Measurements from ENCODE around the gene ADAMTS15.

Gene ADAMTS15

GRCh38 chr11:130486391-130486836 lies 38.0 kb downstream of the ADAMTS15 start:
- H3K4me3 ChIP-seq (replicated peaks; ENCODE audit: low read depth, low read length) = no peak overlapping the region
- no peak for TF ChIP-seq CTCF (IDR thresholded peaks at IDR 0.05; ENCODE audit: low read depth, low read length, missing control alignments)
- DNase-seq (ENCODE audit: extremely low read depth, low read depth) = no peak

- no peak overlapping the region for H3K4me3 ChIP-seq (replicated peaks; ENCODE audit: low read depth, low read length)
- DNase-seq (ENCODE audit: extremely low read depth, low read depth) = no peak
- no peak for TF ChIP-seq CTCF (IDR thresholded peaks at IDR 0.05; ENCODE audit: low read depth, low read length, missing control alignments)
These were observed 38.8 kb downstream of the ADAMTS15 start for GRCh38 chr11:130486987-130487923.

GRCh38 chr11:130487924-130488815 lies 39.7 kb downstream of the ADAMTS15 start:
- DNase-seq (ENCODE audit: extremely low read depth, low read depth) = no peak
- no peak for TF ChIP-seq CTCF (IDR thresholded peaks at IDR 0.05; ENCODE audit: low read depth, low read length, missing control alignments)
- H3K4me3 ChIP-seq (replicated peaks; ENCODE audit: low read depth, low read length) = no peak overlapping the region

DNA sequence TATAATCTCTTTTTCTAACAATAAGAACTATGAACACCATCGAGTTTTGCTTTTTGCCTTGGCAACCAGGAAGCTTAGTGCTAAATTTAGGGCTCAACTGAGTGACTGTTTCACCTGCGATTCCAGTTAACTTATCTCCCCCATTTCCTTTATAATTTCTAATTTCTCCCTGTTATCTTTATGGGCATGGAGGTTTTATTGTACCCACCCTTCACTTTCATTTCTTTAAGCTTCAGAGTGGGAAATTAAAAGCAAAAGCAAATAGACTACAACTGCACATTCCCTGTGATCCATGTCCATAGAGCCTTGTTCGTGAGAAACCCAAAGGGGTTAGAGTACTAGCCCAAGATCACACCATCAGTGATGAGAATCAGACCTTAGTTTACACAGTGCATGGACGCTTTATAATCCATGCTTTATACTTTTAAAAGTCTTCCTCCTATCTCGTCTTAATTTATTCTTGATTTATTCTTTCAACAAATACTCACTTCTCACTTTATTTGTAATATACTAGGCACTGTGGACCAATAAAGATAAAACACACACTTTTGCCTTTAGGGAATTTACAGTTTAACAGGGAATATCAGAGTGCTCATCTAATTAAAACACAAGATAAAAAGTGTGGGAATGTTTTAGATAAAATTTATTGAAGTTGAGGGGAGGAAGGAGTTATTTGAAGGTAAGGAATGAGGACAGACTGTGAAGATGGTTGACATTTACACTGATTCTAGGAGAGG lies 40.6 kb downstream of the ADAMTS15 start:
- H3K4me3 ChIP-seq (replicated peaks; ENCODE audit: low read depth, low read length) = no peak overlapping the region
- no peak for DNase-seq (ENCODE audit: extremely low read depth, low read depth)
- TF ChIP-seq CTCF (IDR thresholded peaks at IDR 0.05; ENCODE audit: low read depth, low read length, missing control alignments) = no peak

DNA sequence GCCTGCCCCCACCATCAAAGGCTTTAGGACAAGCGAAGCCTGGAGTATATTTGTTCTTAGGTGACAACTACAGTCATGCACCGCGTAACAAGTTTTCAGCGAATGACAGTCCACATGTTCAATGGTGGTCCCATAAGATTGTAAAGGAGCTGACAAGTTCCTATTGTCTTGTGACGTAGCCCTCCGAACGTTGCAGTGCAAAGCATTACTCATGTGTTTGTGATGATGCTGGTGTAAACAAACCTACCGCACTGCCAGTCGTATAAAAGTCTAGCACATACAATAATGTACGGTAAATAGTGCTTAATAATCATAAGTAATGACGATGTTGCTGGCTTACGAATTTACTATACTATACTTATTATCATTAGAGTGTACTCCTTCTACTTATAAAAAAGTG lies 41.3 kb downstream of the ADAMTS15 start:
- no peak overlapping the region for H3K4me3 ChIP-seq (replicated peaks; ENCODE audit: low read depth, low read length)
- TF ChIP-seq CTCF (IDR thresholded peaks at IDR 0.05; ENCODE audit: low read depth, low read length, missing control alignments) = no peak

More for the DNA sequence above, 41.3 kb downstream of the ADAMTS15 start:
- no peak for DNase-seq (ENCODE audit: extremely low read depth, low read depth)
